Erythroblast (primary cell): ENCODE results near the gene CDH13.

Experiments used
- DNase-seq, 2 experiments: peaks; one replicate each; lab custom pipeline; 2025; lab: John Stamatoyannopoulos, UW
- GATA1 ChIP-seq: IDR thresholded peaks from 2 replicates; pipeline ENCODE4 v1.6.1; 2011; ENCODE audit warnings: low read depth, mild to moderate bottlenecking, control low read depth, low read length, moderate library complexity
- POLR2A ChIP-seq: IDR thresholded peaks from 2 replicates; pipeline ENCODE4 v1.6.1; 2011; ENCODE audit warnings: mild to moderate bottlenecking, low read length

The CDH13 gene

GRCh38 chr16:83075956-83076355 lies 449.2 kb downstream of the CDH13 start:
- DNase-seq, result no peak
- TF ChIP-seq POLR2A (no peak), GATA1 (no peak)

- no peak for DNase-seq
- no peak for TF ChIP-seq GATA1
- TF ChIP-seq POLR2A, result no peak
Observed at GRCh38 chr16:83083361-83083760, 456.6 kb downstream of the CDH13 start.

GRCh38 chr16:83085660-83086059 lies 458.9 kb downstream of the CDH13 start:
- no peak for DNase-seq
- TF ChIP-seq POLR2A, result no peak
- no peak for TF ChIP-seq GATA1

- no peak for DNase-seq
- TF ChIP-seq POLR2A (no peak), GATA1 (no peak)
Observed at GRCh38 chr16:83095941-83096692, 469.3 kb downstream of the CDH13 start.

- no peak for DNase-seq
- TF ChIP-seq POLR2A (no peak), GATA1 (no peak)
Observed at GRCh38 chr16:83098536-83098935, 471.8 kb downstream of the CDH13 start.

- no peak for DNase-seq
- TF ChIP-seq GATA1 (no peak), POLR2A (no peak)
Observed at GRCh38 chr16:83100679-83101078, 473.9 kb downstream of the CDH13 start.

- no peak for DNase-seq
- TF ChIP-seq POLR2A (no peak), GATA1 (no peak)
Observed at GRCh38 chr16:83102336-83102735, 475.6 kb downstream of the CDH13 start.

GRCh38 chr16:83105279-83106077 lies 478.7 kb downstream of the CDH13 start:
- no peak for TF ChIP-seq GATA1
- TF ChIP-seq POLR2A, result no peak
- no peak for DNase-seq

- TF ChIP-seq POLR2A (no peak), GATA1 (no peak)
Observed at GRCh38 chr16:83109490-83110125, 482.8 kb downstream of the CDH13 start.

GRCh38 chr16:83110269-83110668 lies 483.5 kb downstream of the CDH13 start:
- TF ChIP-seq POLR2A, result no peak
- no peak for TF ChIP-seq GATA1
- no peak for DNase-seq

More at GRCh38 chr16:83109490-83110125, 482.8 kb downstream of the CDH13 start:
- DNase-seq, result no peak

GRCh38 chr16:83113317-83113716 lies 486.5 kb downstream of the CDH13 start:
- DNase-seq, result peak in 1 of 2 experiments; percentile 2
- TF ChIP-seq POLR2A (no peak), GATA1 (no peak)

GRCh38 chr16:83113811-83114210 lies 487.0 kb downstream of the CDH13 start:
- TF ChIP-seq POLR2A (no peak), GATA1 (no peak)

GRCh38 chr16:83115491-83116232 lies 488.9 kb downstream of the CDH13 start:
- TF ChIP-seq POLR2A (no peak), GATA1 (no peak)
- DNase-seq, result no peak

More at GRCh38 chr16:83113811-83114210, 487.0 kb downstream of the CDH13 start:
- DNase-seq, result no peak
